Heart right ventricle (tissue), 16 donors: ENCODE measurements around the gene SGCB. TPM values are rescaled to one million over a fixed set of nuclear protein-coding genes. Genes with fewer than 3 reads are reported as not detected.

Experiments used
- ATAC-seq, 8 donors: fragments of 200-7000 bp; cut with Tn5 transposase; one replicate each; pipeline ENCODE4 v1.9.1; 2020; ENCODE audit warnings: mild to moderate bottlenecking in 8 of 8, moderate library complexity in 8 of 8, moderate number of reproducible peaks in 1 of 8
- DNase-seq, 2 donors: peaks; one replicate each; pipeline ENCODE4 v3.0.0-alpha.2; 2020
- H3K27ac ChIP-seq, 10 donors: fragments of 200-600 bp; sonication (generic) in 2 of 10; one replicate each; pipeline versions ENCODE4 v1.5.0 to v1.8.0; 2020 to 2022; ENCODE audit warnings: mild to moderate bottlenecking in 3 of 10
- H3K27me3 ChIP-seq, 7 donors: fragments of 200-600 bp; one replicate each; pipeline ENCODE4 v1.8.0; 2021 to 2022; ENCODE audit warnings: mild to moderate bottlenecking in 2 of 7
- H3K36me3 ChIP-seq, 9 donors: fragments of 200-600 bp; sonication (generic) in 1 of 9; one replicate each; pipeline versions ENCODE4 v1.5.0 to v1.8.0; 2020 to 2022; ENCODE audit warnings: mild to moderate bottlenecking in 2 of 9
- H3K4me1 ChIP-seq, 9 donors: fragments of 200-600 bp; sonication (generic) in 1 of 9; one replicate each; pipeline versions ENCODE4 v1.5.0 to v1.8.0; 2020 to 2022; ENCODE audit warnings: mild to moderate bottlenecking in 4 of 9
- H3K4me3 ChIP-seq, 10 donors: fragments of 200-600 bp; sonication (generic) in 2 of 10; one replicate each; pipeline versions ENCODE4 v1.5.0 to v1.8.0; 2020 to 2022; ENCODE audit warnings: mild to moderate bottlenecking in 7 of 10, moderate library complexity in 2 of 10
- H3K9me3 ChIP-seq, 11 donors: fragments of 200-600 bp in 10 of 11; sonication (generic) in 2 of 11; one replicate each; pipeline versions ENCODE4 v1.5.0 to v1.8.0; 2013 to 2022; ENCODE audit warnings: mild to moderate bottlenecking in 2 of 11, control low read depth in 1 of 11, moderate library complexity in 1 of 11
- WGBS, 2 donors: extraction: QIAGEN DNeasy Blood & Tissue Kit; methylation state at CpG; one replicate each; pipeline ENCODE4 v1.1.7; 2013; ENCODE audit warnings: inconsistent platforms in 1 of 2; 5-methylcytosine and 5-hydroxymethylcytosine counted together
- intact Hi-C, 10 donors: fragments of 100-400 bp; cut with DNase I; formaldehyde crosslinking; loops; one replicate each; pipeline versions ENCODE4 v1.11.1 to v1.14.2; 2022
- polyA plus RNA-seq, 2 donors: library from polyadenylated mRNA; stranded (reverse); fragments of 200-250 nt; gene quantifications; one replicate each; pipeline ENCODE4 v1.2.3, GENCODE V29; 2013
- total RNA-seq, 10 donors: library from RNA; stranded (reverse); fragmentation: NEBNext Ultra II Directional in 3 of 10; extraction: Animal tissue kit (Norgen Biotek cat#: 25700) in 3 of 10; gene quantifications; one replicate each; pipeline versions ENCODE4 v1.2.1 to v1.2.4, GENCODE V29; 2021 to 2023
- TF ChIP-seq, protein P1 (sequence below), 9 donors: fragments of 200-600 bp; sonication (generic) in 2 of 9; IDR thresholded peaks; one replicate each; pipeline versions ENCODE4 v1.5.0 to v1.8.0; 2021 to 2022; ENCODE audit warnings: antibody characterized with exemption in 9 of 9, mild to moderate bottlenecking in 5 of 9, moderate library complexity in 1 of 9
- donor health status: Arrhythmogenic right ventricular cardiomyopathy.
- donor health status: ischemic (EF 13 %, LVEDD 7.1; RV severe dilation, severe dysfunction).
- donor health status: healthy with polysubstance abuse.
- donor health status: DM: no; HTN: yes; CAD: no.
- donor health status: DM: no; HTN: no; CAD: no.
- donor health status: ischemic (EF 25% LVEDD 6.9; RV normal size, moderate dysfunction).
- donor health status: ischemic (EF 25% LVEDD 5.7; RV mildly dilated, moderate dysfunction).
- donor health status: healthy.
- donor health status: DM: yes; HTN: yes; CAD: no.
- donor health status: Ischemic cardiomyopathy.
- donor health status: ischemic (EF 35%, LVEDD 5.7; RV mildly dilated, moderate dysfunction).
- donor health status: nonischemic (EF 11% LVEDD 7.7; RV severe dilation, severe dysfunction).
- donor health status: DM: yes; HTN: yes; CAD: no.
- donor health status: PGD.
- donor health status: ischemic (EF 29% LVEDD 5.4; RV normal size, mild dysfunction).
- donor health status: nonischemic (EF 23%, LVEDD 6.1; RV moderate dilation, normal function).

Gene SGCB
- total and polyA plus RNA-seq, 12 donors: 14.3 to 124 (median 89.4) TPM

DNA sequence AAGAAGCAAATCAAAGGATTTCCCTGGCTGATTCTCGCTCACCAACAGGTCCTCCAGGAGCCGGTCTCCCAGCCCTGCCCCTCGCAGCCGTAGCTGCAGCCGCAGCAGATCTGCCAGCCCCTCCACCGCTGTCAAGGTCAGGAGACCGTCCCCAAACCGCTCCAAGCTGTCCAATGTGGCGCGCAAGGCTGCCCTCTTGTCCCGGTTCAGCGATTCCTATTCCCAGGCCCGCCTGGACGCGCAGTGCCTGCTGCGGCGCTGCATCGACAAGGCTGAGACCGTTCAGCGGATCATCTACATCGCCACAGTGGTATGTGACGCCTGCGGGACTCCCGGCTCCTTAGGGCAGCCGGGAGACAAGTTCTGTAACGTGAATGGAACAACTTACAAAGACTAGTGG is 38.6 kb upstream of the SGCB start:
- peaks cover 0 to 6% (median 0%) of the 10 kb centered on the region in 9 donors for H3K4me1 ChIP-seq
- peaks cover 0 to 22% (median 5%) of the 10 kb centered on the region in 7 donors for H3K27me3 ChIP-seq
- ATAC-seq (peak in 4 of 8 donors; percentile 20 to 76 (median 46)), DNase-seq (peak; percentile 4 to 18)
- intact Hi-C loops: no loop called here
- 7 to 13% methylated on average over 26 of the region's 26 CpGs for WGBS, 2 donors
- H3K27ac ChIP-seq: no peak overlapping the region
- peaks cover 0 to 5% (median 0%) of the 10 kb centered on the region in 9 donors for H3K36me3 ChIP-seq
- peak overlapping the region in 6 of 10 donors; percentile 12 to 37 (median 29) for H3K4me3 ChIP-seq
- TF ChIP-seq, protein P1, sequence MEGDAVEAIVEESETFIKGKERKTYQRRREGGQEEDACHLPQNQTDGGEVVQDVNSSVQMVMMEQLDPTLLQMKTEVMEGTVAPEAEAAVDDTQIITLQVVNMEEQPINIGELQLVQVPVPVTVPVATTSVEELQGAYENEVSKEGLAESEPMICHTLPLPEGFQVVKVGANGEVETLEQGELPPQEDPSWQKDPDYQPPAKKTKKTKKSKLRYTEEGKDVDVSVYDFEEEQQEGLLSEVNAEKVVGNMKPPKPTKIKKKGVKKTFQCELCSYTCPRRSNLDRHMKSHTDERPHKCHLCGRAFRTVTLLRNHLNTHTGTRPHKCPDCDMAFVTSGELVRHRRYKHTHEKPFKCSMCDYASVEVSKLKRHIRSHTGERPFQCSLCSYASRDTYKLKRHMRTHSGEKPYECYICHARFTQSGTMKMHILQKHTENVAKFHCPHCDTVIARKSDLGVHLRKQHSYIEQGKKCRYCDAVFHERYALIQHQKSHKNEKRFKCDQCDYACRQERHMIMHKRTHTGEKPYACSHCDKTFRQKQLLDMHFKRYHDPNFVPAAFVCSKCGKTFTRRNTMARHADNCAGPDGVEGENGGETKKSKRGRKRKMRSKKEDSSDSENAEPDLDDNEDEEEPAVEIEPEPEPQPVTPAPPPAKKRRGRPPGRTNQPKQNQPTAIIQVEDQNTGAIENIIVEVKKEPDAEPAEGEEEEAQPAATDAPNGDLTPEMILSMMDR (IDR thresholded peaks at IDR 0.05): no peak
- no peaks in the 10 kb centered on the region for H3K9me3 ChIP-seq

DNA sequence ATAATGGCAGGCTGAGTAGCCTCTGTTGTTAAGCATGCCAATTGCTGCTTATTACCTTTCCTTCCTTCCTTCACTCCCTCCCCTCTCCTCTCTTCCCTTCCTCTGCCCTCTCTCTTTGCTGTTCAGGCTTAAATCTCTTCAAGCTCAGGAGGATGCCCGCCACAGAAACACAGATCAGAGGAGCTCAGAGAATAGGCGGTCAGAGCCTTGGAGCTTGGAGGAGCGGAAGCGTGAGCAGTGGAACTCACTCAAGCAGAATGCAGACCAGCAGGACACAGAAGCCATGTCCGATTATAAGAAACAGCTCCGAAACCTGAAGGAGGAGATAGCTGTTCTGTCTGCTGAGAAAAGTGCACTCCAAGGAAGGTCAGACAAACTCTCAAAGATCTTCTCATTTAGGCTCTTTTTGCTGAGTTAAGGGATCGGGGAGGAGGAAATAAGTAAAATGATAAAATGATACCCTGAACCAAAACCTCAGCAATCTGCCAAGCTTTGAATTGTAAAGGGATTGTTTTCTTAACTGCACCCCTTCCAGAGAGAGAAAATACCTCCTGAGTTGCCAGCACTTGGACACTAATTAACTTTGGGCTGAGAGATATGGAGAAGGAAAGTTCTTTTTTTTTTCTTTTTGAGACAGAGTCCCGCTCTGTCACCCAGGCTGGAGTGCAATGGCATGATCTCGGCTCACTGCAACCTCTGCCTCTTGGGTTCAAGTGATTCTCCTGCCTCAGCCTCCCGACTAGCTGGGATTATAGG is 33.9 kb upstream of the SGCB start:
- Histone ChIP-seq H3K4me1 (peaks cover 0 to 5% (median 0%) of the 10 kb centered on the region in 9 donors), H3K9me3 (no peaks in the 10 kb centered on the region), H3K36me3 (no peaks in the 10 kb centered on the region), H3K27ac (no peak overlapping the region), H3K27me3 (peaks cover 0 to 24% (median 5%) of the 10 kb centered on the region in 7 donors), H3K4me3 (no peak overlapping the region)
- ATAC-seq (no peak), DNase-seq (no peak)
- intact Hi-C loops: no loop called here
- 76 to 80% methylated on average over 10 of the region's 10 CpGs for WGBS, 2 donors
- TF ChIP-seq, protein P1 (IDR thresholded peaks at IDR 0.05): no peak

DNA sequence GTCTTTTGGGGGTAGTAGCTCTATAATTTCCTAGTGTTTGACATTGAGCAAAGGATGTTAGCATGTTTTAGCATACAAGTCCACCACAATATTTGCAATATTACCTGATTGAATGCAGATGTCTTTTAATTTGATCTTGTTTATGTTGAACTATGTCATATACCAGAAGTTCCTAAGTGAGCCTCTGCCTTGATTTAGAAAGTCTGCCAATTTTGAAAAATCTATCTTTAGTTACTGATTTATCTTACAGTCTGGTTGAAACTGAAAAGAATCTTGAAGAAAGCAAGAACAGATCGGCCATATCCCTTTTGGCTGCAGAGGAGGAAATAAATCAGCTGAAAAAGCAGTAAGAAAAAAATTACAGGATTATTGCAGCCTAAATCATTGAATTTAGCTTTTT is 31.5 kb upstream of the SGCB start:
- ATAC-seq: no peak
- no peaks in the 10 kb centered on the region for H3K36me3 ChIP-seq
- TF ChIP-seq, protein P1 (IDR thresholded peaks at IDR 0.05): no peak
- H3K27me3 ChIP-seq: peaks cover 0 to 6% (median 0%) of the 10 kb centered on the region in 7 donors
- no peak overlapping the region for H3K27ac ChIP-seq
- 54 to 68% methylated on average over 1 of the region's 1 CpG for WGBS, 2 donors
- H3K4me3 ChIP-seq: no peak overlapping the region
- no peaks in the 10 kb centered on the region for H3K9me3 ChIP-seq
- intact Hi-C loops: no loop called here
- H3K4me1 ChIP-seq: no peaks in the 10 kb centered on the region
- no peak for DNase-seq

DNA sequence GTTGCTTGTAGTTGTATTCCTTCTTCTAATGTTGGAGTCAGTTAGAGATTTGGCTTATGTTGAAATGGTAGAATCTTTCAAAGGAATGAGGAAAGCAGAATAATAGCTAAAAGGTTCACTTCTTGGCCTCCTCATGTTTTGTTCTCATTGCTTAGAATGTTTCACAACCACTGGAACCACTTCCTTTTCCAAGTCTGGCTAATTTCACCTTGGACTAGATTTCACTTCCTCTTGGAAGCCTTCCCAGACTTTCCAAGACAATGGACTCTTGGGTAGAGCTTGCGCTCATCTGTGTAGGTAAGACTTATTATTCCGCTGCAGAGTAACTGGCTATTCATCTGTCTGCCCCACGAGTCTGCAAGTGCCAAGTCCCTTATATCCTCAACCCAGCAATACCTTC is 21.3 kb upstream of the SGCB start:
- Histone ChIP-seq H3K27ac (peak overlapping the region in 1 of 10 donors; percentile 8), H3K4me3 (no peak overlapping the region), H3K9me3 (no peaks in the 10 kb centered on the region), H3K4me1 (peaks cover 0 to 20% (median 11%) of the 10 kb centered on the region in 9 donors), H3K27me3 (peaks cover 0 to 7% (median 0%) of the 10 kb centered on the region in 7 donors), H3K36me3 (peaks cover 0 to 6% (median 0%) of the 10 kb centered on the region in 9 donors)
- DNase-seq (peak in 1 of 2 donors; percentile 54), ATAC-seq (peak in 7 of 8 donors; percentile 63 to 86 (median 75))
- 55 to 62% methylated on average over 3 of the region's 3 CpGs for WGBS, 2 donors
- TF ChIP-seq, protein P1 (IDR thresholded peaks at IDR 0.05): no peak
- intact Hi-C loops: no loop called here
